Fibroblast of gingiva (primary cell): ENCODE results near the gene OAS1.

ENCODE experiments used
- DNase-seq: peaks from one replicate; pipeline ENCODE4 v3.0.0-alpha.2; 2011; ENCODE audit warnings: low read depth

The OAS1 gene

DNA sequence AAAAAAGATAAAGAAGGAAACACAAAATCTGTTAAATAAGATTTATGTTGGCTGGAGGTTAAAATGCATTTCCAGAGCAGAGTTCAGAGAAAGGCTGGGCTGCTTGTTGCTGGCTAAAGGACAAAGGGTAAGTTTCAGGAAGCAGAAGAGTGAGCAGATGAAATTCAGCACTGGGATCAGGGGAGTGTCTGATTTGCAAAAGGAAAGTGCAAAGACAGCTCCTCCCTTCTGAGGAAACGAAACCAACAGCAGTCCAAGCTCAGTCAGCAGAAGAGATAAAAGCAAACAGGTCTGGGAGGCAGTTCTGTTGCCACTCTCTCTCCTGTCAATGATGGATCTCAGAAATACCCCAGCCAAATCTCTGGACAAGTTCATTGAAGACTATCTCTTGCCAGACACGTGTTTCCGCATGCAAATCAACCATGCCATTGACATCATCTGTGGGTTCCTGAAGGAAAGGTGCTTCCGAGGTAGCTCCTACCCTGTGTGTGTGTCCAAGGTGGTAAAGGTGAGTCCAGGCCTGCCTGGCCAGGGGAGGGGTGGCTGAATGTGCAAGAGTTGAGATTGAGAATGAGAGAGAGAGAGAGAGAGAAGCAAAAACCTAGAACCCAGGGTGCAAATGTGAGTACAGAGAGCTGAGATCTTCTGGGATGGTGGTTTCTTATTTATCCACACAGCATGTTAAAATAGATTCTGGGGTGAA, at the start of gene OAS1:
Gene OAS1 (plus strand): TSS at position 251 of the 703 bp plus-strand sequence. CDS start 78 bp downstream, at position 329.
- DNase-seq = peak; percentile 44

DNA sequence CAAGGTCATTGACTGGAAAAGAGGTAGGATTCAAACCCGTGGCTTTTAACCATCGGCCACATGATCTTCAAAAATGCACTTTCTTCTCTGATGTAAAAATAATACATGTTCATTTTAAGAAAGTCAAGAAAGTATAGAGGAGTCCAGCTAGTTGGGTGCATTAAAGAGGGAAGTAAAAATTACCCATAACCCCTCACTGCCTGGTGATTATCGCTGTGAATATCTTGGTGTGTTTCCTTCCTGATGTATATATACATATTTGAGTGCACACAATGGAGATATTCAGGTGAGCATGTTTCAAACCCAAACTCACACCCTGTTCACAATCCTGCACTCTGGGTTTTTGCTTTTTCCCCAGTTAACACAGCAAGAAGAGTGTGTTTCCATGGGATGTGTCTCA, 47.5 kb upstream of the OAS1 start:
- no peak for DNase-seq

GRCh38 chr12:112860181-112860580, 46.6 kb upstream of the OAS1 start:
- DNase-seq = no peak

- DNase-seq = no peak
Observed at GRCh38 chr12:112861284-112861683, 45.5 kb upstream of the OAS1 start.

DNA sequence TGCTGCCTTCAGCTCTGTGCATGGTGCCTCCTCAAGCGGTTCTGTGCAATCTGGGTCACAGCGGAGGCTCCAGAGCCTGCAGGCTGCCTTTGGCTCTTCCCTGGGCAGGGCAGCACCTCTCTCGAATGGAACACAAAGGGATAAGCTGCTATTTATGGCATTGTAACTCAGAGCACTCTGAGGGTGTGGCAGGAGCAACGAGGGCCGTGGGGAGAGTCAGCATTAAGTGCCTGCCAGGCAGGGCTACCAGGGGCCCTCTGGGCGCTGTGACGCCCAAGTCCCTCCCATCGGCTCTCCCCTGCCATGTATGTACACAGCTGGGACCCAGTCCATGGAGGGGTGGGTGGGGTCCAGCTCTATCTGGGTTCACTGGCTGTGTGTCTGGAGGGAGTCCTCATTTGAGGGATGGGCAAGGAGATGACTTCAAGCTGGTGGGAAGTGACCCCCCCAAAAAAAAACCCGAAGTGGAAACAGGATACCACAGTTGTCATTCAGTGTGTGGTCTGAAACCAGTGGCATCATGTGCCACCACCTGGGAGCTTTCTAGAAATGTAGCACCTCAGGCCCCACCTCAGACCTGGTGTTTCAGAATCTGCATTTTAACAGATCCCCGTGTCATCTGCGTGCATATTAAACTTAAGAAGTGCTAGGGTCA, 44.0 kb upstream of the OAS1 start:
- DNase-seq = no peak

GRCh38 chr12:112868459-112869041, 38.2 kb upstream of the OAS1 start:
- no peak for DNase-seq

- DNase-seq = no peak
Observed at GRCh38 chr12:112869091-112869490, 37.7 kb upstream of the OAS1 start.

- no peak for DNase-seq
Observed at GRCh38 chr12:112869778-112870177, 37.0 kb upstream of the OAS1 start.

GRCh38 chr12:112870267-112870980, 36.3 kb upstream of the OAS1 start:
- DNase-seq = no peak

GRCh38 chr12:112875608-112876007, 31.2 kb upstream of the OAS1 start:
- no peak for DNase-seq

DNA sequence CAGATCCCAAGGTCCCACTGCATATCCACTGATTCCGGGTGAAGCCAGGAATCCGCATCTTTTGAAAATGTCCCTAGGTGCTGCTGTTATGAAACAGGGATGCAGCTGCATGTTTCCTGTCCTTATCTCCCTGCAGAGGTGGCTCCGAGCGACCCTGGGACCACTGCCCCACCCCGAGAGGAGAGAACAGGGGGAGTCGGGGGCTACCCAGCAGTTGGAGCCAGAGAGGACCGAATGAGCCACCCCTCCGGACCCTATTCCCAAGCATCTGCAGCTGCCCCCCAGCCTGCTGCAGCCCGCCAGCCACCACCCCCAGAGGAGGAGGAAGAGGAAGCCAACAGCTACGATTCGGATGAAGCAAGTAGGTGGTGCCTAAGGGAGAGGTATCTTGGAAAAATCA, 30.3 kb upstream of the OAS1 start:
- no peak for DNase-seq

GRCh38 chr12:112877006-112877405, 29.8 kb upstream of the OAS1 start:
- no peak for DNase-seq

GRCh38 chr12:112878488-112878887, 28.3 kb upstream of the OAS1 start:
- no peak for DNase-seq

DNA sequence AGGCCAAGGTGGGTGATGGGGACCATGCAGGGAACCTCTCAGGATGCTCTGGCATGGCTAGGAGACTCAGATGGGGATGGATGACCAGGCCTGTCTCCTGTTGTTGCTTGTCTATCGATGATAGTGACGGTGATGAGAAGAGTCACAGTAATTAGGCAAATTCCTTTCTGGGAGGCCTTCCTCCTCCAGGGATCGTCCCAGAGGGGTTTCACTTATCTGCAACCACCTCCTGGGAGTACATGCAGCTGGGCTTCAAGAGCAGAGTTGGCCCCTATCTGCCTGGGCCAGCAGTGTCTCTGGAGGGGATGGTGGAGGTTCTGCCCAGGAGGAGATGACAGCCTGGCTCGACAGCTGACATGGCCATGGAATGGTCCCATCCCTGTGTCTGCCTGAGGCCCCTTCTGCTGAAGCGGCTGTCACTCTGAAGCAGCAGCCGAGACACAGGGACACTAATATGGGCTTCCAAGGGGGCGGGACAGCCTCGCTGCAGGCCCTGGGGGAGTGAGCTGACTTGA, 27.5 kb upstream of the OAS1 start:
- no peak for DNase-seq

GRCh38 chr12:112881602-112882001, 25.2 kb upstream of the OAS1 start:
- DNase-seq = no peak

DNA sequence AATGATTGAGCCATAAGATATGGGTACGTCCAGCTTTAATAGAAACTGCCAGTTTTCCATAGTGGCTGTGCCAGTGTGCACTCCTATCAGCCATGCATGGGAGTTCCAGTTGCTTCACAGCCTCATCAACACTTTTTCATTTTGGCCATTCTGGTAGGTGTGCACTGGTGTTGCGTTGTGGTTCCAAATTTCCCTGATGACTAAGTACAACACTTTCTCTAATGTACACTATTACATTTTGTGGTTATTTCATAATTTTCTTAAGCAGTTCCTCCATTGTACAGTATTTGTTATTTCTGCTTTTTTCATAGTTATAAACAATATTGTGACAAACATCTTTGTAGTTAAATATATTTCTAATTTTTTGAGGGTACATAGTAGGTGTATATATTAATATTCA, 21.5 kb upstream of the OAS1 start:
- no peak for DNase-seq

GRCh38 chr12:112887550-112887949, 19.2 kb upstream of the OAS1 start:
- DNase-seq = no peak

- no peak for DNase-seq
Observed at GRCh38 chr12:112891093-112892024, 15.4 kb upstream of the OAS1 start.

- no peak for DNase-seq
Observed at GRCh38 chr12:112892856-112893255, 13.9 kb upstream of the OAS1 start.

- no peak for DNase-seq
Observed at GRCh38 chr12:112894128-112894527, 12.6 kb upstream of the OAS1 start.

DNA sequence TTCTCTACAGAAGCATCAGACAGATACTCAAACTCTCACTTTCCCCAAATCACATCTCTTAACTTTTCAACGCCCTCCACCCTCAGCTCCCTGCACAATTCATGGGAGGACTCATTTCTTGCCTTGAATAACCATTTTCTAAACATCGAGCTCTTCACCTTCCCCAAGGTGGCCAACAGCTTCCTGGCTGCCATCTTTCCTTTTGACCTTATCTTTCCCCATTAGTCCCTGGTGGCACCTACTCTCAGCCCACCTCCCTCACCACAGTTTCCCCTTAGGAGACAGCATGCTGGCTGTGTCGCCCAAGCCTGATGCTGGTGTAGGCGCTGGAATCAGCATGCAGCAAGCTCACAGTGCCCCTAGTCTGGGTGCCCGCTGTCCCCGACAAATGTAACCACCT, 8.4 kb upstream of the OAS1 start:
- no peak for DNase-seq
